HL-60 (cell line): ENCODE results near the gene MFAP2.
"Not testable (repeated sequence)": the region's sequence is repeated elsewhere in the genome, so short reads cannot be mapped to it uniquely, and the experiment has no call there.

Experiments used
- DNase-seq, 2 experiments: peaks; one replicate each; pipeline ENCODE4 v3.0.0-alpha.2; 2010 to 2020; ENCODE audit warnings: low read depth in 1 of 2, low spot score in 1 of 2
- H3K27ac ChIP-seq: fragments of 250-450 bp; sonication (Bioruptor Pico); replicated peaks from 2 replicates; pipeline ENCODE4 v1.5.1; 2020; ENCODE audit warnings: mild to moderate bottlenecking, moderate library complexity
- H3K27me3 ChIP-seq: fragments of 250-450 bp; sonication (Bioruptor Pico); 2 replicates; pipeline ENCODE4 v1.5.1; 2021; ENCODE audit warnings: mild to moderate bottlenecking, moderate library complexity; ENCODE audit not compliant: insufficient read depth, poor library complexity, severe bottlenecking
- H3K4me3 ChIP-seq: replicated peaks from 2 replicates; pipeline ENCODE4 v1.5.1; 2011; ENCODE audit warnings: mild to moderate bottlenecking, control low read depth, low read length; ENCODE audit not compliant: insufficient read depth
- GABPA ChIP-seq: IDR thresholded peaks from 2 replicates; pipeline ENCODE4 v1.6.1; 2012; ENCODE audit warnings: low read depth
- POLR2AphosphoS5 ChIP-seq: IDR thresholded peaks from 2 replicates; pipeline ENCODE4 v1.6.1; 2012; ENCODE audit warnings: low read depth
- REST ChIP-seq: IDR thresholded peaks from 2 replicates; pipeline ENCODE4 v1.6.1; 2012; ENCODE audit warnings: low read depth; ENCODE audit not compliant: insufficient replicate concordance
- SPI1 ChIP-seq: IDR thresholded peaks from 2 replicates; pipeline ENCODE4 v1.6.1; 2012; ENCODE audit warnings: low read depth, mild to moderate bottlenecking, borderline replicate concordance
- TF ChIP-seq, protein P1 (sequence below): IDR thresholded peaks from one replicate; pipeline ENCODE4 v1.5.1; 2011; ENCODE audit warnings: low read length, control low read depth, inconsistent platforms; ENCODE audit not compliant: insufficient read depth

Gene MFAP2

DNA sequence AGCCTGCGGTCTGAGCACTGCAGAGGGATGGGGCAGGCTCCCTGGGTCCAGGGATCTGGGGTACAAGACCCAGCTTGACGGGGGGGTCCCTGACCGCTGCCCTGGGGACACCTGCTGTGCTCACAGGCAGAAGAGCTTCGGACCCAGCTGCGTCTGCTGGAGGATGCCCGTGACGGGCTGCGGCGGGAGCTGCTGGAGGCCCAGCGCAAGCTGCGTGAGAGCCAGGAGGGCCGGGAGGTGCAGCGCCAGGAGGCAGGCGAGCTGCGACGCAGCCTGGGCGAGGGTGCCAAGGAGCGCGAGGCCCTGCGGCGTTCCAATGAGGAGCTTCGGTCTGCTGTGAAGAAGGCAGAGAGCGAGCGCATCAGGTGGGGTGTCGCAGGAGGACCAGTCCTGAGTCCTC lies 25.2 kb downstream of the MFAP2 start:
- TF ChIP-seq REST (no peak), SPI1 (no peak), GABPA (no peak), POLR2AphosphoS5 (no peak)
- TF ChIP-seq, protein P1, sequence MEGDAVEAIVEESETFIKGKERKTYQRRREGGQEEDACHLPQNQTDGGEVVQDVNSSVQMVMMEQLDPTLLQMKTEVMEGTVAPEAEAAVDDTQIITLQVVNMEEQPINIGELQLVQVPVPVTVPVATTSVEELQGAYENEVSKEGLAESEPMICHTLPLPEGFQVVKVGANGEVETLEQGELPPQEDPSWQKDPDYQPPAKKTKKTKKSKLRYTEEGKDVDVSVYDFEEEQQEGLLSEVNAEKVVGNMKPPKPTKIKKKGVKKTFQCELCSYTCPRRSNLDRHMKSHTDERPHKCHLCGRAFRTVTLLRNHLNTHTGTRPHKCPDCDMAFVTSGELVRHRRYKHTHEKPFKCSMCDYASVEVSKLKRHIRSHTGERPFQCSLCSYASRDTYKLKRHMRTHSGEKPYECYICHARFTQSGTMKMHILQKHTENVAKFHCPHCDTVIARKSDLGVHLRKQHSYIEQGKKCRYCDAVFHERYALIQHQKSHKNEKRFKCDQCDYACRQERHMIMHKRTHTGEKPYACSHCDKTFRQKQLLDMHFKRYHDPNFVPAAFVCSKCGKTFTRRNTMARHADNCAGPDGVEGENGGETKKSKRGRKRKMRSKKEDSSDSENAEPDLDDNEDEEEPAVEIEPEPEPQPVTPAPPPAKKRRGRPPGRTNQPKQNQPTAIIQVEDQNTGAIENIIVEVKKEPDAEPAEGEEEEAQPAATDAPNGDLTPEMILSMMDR: no peak
- no peak for DNase-seq
- H3K27me3 ChIP-seq: no peaks in the 10 kb centered on the region
- no peak overlapping the region for H3K27ac ChIP-seq
- H3K4me3 ChIP-seq: no peak overlapping the region

DNA sequence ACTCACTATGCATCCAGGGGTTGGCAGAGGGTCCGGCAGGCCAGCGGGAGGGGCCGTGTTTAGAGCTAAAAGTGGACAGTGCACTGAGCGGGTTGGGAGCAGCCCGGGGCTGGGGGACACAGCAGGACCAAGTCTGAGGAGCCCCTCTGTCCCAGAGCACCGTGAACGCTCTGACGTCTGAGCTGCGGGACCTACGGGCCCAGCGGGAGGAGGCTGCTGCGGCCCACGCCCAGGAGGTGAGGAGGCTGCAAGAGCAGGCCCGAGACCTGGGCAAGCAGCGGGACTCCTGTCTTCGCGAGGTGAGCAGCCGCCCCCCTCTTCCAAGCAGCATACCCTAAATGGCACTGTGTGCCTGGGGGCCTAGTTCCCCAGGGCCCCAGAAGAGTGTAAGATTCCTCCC lies 25.8 kb downstream of the MFAP2 start:
- Histone ChIP-seq H3K27ac (no peak overlapping the region), H3K4me3 (no peak overlapping the region), H3K27me3 (no peaks in the 10 kb centered on the region)
- TF ChIP-seq, protein P1: no peak
- TF ChIP-seq SPI1 (no peak), POLR2AphosphoS5 (no peak), REST (no peak), GABPA (no peak)
- no peak for DNase-seq

DNA sequence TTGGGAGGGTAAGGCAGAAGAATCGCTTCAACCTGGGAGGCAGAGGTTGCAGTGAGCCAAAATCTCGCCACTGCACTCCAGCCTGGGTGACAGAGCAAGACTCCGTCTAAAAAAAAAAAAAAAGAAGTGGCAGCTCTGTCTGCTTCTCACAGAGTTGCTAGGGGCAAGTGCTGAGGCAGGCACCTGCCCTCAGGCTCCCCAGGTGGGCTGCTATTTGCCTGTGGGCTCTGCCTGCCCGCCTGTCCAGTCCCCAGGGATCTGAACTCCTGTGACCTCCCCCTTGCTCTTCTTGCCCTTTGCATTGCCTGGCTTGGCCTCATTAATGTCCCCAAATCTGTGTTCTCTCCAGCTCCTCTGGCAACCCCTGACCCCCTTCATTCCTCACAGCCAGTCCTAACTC lies 28.0 kb downstream of the MFAP2 start:
- not testable (repeated sequence) for DNase-seq, H3K27ac ChIP-seq, H3K4me3 ChIP-seq, H3K27me3 ChIP-seq

DNA sequence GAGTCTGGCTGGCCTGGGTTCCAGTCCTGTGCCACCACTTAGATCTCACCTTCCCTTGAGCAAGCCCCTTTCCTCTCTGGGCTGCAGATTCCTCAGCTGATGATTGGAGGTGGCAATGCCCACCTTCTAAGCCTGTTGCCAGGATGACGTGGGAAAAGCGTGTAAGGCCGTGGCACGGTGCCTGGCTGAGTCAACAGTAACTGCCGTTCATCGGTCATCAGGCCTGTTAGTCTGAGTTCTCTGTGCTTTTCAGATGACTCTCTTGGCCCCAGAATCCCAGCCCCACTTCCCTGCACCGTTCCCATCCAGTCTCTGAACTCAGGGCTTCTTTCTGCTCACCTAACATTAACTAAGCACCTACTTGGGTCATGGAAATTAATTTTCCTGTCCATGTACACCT lies 31.4 kb downstream of the MFAP2 start:
- DNase-seq, H3K4me3 ChIP-seq, H3K27me3 ChIP-seq, H3K27ac ChIP-seq: not testable (repeated sequence)

DNA sequence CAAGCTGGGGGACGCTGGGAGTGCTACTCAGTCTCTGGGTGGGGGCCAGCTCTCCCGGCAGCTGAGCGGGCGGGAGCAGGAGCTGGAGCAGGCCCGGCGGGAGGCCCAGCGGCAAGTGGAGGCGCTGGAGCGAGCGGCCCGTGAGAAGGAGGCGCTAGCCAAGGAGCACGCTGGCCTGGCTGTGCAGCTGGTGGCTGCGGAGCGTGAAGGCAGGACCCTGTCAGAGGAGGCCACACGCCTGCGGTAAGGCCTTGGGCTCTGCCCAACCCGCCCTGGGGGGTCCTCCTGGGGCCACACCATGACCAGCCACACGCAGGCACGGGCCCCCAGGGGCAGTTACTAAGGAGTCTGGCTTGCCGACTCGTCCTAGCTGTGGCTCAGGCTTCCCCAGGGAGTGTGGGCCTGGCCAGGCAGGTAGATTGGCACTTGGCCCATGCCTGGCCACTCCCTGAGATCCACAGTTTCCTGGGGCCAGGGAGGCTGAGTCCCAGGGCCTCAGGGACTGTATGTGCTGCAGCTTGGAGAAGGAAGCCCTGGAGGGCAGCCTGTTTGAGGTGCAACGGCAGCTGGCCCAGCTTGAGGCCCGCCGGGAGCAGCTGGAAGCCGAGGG lies 32.0 kb downstream of the MFAP2 start:
- not testable (repeated sequence) for H3K4me3 ChIP-seq, H3K27ac ChIP-seq, DNase-seq, H3K27me3 ChIP-seq
